Nucleus accumbens (tissue), 56 donors: ENCODE data around the gene SENP3.
A peak's percentile ranks its signal among the peaks of the same experiment; 100 is the strongest.

Experiments used
- DNase-seq, 56 donors: peaks; one replicate each; lab custom pipeline; 2025; lab: John Stamatoyannopoulos, UW

SENP3 gene

GRCh38 chr17:7575481-7575883, 13.8 kb downstream of the SENP3 start:
- no peak for DNase-seq

DNA sequence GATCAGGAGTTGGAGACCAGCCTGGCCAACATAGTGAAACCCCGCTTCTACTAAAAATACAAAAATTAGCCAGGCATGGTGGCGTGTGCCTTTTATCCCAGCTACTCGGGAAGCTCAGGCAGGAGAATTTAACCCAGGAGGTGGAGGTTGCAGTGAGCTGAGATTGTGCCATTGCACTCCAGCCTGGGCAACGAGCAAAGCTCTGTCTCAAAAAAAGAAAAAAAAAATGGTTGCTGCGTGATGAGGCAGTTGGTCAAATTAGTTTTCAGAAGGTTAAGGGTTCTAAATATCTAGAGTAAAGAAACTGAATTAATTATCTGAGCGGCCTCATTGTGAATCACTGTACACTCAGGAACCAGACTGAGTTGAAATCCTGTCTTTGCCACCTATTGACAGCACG, 14.2 kb downstream of the SENP3 start:
- DNase-seq, result no peak

DNA sequence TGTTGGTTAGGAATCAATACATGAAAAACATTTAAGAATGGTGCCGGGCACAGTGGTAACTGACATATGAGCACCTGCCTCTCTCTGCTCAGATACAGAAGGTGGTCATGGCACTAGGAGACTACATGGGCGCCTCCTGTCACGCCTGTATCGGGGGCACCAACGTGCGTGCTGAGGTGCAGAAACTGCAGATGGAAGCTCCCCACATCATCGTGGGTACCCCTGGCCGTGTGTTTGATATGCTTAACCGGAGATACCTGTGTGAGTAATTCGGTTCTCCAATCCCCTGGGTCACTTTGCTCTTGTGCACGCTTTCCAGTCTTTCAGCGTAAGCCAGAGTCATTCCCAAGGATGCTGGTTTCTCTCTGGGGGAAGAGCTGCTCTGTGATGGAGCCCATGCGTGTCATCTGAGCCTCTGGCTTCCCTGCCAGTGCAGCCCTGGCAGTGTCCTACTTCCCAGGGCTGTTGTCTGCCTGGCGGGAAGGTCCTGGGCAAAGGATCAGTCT, 14.8 kb downstream of the SENP3 start:
- no peak for DNase-seq

DNA sequence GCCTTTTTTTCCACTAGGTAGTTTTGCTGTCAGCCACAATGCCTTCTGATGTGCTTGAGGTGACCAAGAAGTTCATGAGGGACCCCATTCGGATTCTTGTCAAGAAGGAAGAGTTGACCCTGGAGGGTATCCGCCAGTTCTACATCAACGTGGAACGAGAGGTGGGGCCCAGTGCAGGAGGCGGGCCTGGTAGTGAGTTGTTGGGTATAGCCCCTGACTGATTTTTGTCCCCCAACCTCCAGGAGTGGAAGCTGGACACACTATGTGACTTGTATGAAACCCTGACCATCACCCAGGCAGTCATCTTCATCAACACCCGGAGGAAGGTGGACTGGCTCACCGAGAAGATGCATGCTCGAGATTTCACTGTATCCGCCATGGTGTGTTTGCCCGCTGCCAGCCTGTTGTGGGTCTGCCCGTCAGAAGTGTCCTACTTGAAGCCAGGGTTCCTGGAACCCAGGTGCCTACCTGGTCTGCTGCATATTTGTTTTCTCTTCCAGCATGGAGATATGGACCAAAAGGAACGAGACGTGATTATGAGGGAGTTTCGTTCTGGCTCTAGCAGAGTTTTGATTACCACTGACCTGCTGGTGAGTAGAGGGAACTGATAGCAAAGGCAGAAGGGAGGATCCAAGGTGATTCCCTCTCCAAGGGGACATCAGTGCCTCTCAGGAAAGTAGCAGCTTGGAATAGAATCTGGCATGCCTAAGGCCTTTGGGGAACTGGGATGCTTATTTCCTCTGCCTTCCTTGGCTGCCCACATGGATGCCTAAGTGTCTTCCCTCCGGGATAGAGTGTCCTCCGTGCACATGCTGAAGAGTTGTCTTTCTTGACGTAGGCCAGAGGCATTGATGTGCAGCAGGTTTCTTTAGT, 15.8 kb downstream of the SENP3 start:
- no peak for DNase-seq

DNA sequence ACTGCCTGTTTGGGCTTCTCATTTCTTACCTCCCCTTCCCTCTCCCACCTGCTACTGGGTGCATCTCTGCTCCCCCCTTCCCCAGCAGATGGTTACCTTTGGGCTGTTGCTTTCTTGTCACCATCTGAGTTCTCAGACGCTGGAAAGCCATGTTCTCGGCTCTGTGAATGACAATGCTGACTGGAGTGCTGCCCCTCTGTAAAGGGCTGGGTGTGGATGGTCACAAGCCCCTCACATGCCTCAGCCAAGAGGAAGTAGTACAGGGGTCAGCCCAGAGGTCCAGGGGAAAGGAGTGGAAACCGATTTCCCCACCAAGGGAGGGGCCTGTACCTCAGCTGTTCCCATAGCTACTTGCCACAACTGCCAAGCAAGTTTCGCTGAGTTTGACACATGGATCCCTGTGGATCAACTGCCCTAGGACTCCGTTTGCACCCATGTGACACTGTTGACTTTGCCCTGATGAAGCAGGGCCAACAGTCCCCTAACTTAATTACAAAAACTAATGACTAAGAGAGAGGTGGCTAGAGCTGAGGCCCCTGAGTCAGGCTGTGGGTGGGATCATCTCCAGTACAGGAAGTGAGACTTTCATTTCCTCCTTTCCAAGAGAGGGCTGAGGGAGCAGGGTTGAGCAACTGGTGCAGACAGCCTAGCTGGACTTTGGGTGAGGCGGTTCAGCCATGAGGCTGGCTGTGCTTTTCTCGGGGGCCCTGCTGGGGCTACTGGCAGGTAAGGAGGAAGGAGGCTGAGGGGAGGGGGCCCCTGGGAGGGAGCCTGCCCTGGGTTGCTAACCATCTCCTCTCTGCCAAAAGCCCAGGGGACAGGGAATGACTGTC, 17.5 kb downstream of the SENP3 start, which contains the start of gene CD68:
TSS of gene CD68 (plus strand) at position 638 of the 833 bp plus-strand sequence. CDS start at position 678, 40 bp downstream.
- peak in 20 of 56 donors; percentile 26 to 75 (median 46) for DNase-seq

DNA sequence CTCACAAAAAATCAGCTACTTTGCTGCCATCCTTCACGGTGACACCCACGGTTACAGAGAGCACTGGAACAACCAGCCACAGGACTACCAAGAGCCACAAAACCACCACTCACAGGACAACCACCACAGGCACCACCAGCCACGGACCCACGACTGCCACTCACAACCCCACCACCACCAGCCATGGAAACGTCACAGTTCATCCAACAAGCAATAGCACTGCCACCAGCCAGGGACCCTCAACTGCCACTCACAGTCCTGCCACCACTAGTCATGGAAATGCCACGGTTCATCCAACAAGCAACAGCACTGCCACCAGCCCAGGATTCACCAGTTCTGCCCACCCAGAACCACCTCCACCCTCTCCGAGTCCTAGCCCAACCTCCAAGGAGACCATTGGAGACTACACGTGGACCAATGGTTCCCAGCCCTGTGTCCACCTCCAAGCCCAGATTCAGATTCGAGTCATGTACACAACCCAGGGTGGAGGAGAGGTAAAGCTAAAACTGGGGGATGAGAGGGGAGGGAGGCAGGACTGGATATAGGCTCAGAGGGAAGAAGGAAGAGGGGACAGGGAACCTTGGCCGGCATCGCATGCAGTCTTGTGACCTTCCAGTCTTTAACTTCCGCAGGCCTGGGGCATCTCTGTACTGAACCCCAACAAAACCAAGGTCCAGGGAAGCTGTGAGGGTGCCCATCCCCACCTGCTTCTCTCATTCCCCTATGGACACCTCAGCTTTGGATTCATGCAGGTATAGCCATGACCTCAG, 18.3 kb downstream of the SENP3 start:
- no peak for DNase-seq

DNA sequence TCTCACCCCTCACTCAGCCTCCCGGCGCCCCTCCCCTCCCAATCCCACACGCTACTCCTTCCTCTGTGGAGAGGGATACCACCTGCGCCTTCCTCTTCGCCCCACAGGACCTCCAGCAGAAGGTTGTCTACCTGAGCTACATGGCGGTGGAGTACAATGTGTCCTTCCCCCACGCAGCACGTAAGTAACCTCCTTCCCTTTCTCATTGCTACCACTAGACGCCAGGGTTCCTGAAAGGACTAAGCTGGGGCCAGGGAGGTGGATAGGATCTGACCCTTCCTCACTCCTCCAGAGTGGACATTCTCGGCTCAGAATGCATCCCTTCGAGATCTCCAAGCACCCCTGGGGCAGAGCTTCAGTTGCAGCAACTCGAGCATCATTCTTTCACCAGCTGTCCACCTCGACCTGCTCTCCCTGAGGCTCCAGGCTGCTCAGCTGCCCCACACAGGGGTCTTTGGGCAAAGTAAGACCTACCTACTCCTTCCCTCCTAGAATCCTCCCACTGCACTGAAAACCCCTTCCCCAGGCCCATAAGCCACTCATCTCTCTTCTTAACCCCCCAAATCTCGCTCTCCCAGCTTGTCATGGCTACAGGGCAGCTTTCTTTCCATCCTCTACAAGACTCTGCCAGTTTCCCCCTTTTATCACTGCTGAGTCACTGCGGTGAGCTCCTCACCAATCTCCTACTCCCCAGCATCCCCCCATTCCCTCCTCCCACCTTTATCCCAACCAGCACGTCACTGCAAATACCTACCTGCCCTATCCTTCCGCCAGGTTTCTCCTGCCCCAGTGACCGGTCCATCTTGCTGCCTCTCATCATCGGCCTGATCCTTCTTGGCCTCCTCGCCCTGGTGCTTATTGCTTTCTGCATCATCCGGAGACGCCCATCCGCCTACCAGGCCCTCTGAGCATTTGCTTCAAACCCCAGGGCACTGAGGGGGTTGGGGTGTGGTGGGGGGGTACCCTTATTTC, 19.2 kb downstream of the SENP3 start:
- peak in 1 of 56 donors; percentile 12 for DNase-seq

DNA sequence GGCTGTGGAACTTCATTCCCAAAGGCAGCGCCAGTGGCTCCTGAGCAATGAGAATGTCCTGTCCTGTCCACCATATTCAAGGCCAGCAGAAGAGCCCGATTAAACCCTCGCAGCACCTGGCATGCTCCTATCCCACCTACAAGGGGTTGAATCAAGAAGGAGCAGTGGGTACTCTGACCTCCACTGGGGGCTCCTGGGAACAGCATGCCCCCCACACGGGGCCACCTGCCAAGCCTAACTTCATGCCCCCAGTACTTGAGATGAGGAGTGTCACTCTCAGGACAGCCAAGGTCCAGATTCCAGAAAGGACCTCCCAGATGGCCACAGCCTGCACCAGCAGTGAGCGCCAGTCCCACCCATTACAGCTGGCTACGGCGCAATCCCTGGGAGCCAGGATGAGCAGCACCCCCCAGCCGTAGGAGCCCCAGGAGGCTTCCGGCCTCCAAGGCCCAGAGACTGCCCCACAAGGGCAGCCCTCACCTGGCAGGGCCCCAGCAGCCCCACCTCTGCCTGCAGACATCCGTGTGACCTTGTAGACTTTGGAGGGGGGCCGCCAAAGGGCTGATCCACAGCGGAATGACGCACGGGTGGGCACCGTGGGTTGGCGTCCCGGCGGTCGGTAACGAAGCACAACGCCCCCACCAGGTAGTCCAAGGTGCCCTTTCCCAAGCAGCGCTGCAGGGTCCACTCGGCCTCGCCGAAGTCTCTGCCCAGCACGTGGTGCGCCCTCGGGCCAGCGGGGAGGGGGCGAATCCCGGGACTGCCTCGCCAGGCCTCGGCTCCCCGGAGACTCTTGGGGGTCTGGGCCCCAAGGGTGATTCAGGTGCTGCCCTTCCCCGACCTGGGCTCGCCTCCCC, 20.9 kb downstream of the SENP3 start:
- DNase-seq, result peak in 3 of 56 donors; percentile 45 to 63 (median 57)

DNA sequence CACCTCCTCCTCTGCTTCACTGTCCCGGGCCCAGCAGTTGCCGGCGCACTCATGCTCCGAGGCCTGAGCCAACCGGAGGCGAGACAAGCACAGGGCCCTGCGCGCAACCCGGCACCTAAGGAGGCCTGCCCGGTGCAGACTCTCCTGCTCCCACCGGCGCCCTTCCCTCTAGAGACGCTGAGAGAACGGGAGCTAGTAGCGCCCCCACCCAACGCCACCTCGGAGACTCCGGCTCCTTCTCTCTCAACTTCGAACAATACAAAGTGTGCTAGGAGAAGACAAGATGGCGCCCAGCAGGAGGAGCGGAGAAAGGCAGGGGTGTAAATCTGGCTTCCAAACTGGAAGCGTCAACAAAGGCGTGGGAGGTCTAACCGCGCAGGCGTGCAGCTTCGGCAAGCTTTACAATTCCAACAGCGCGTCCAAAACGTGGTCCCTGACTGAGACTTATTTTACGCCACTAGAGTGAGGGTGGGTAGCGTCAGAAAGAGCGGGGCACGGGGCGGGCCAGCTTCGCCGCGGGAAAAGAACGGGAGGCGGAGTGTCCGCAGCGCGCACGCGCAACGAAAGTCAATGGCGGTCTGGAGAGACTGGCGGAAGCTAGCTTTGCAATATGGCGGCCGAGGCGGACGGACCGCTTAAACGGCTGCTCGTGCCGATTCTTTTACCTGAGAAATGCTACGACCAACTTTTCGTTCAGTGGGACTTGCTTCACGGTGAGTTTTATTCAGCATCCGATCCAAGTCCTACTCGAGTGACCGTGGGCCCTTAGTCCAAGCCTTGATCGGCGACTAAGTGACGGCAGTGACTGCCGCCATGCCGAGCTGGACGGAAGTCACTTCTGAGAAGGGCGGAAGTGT, 21.8 kb downstream of the SENP3 start, which contains the start of gene MPDU1:
TSS of gene MPDU1 (plus strand) at position 600 of the 857 bp plus-strand sequence. CDS start at position 611, 11 bp downstream.
- peak; percentile 66 to 100 (median 95) for DNase-seq

DNA sequence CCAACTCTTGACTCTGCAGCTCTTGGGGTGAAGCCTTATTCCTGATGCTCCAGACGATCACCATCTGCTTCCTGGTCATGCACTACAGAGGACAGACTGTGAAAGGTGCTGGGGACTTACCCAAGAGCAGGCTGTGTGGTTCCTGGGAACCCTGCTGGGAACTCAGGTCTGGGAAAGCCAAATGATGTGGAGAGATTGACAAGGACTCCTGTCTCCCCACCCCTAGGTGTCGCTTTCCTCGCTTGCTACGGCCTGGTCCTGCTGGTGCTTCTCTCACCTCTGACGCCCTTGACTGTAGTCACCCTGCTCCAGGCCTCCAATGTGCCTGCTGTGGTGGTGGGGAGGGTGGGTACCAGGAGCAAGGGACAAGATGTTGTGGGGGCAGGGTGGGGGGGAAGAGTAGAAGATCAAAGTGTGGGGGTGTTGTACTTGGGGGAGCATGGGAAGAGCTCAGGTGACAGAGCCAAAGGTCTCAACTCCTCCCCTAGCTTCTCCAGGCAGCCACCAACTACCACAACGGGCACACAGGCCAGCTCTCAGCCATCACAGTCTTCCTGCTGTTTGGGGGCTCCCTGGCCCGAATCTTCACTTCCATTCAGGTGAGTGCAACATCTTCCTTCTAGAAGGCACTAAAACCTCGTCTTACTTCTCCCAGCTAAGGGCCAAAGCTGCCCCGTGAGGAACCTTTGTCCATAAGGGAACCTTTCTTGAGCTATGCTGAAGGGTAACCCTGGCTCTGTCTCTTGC, 25.1 kb downstream of the SENP3 start:
- DNase-seq, result no peak

GRCh38 chr17:7587420-7588151, 25.9 kb downstream of the SENP3 start:
- peak in 3 of 56 donors; percentile 18 to 23 (median 23) for DNase-seq

- DNase-seq, result peak in 1 of 56 donors; percentile 38
Measured at GRCh38 chr17:7588553-7589203, 27.0 kb downstream of the SENP3 start.

DNA sequence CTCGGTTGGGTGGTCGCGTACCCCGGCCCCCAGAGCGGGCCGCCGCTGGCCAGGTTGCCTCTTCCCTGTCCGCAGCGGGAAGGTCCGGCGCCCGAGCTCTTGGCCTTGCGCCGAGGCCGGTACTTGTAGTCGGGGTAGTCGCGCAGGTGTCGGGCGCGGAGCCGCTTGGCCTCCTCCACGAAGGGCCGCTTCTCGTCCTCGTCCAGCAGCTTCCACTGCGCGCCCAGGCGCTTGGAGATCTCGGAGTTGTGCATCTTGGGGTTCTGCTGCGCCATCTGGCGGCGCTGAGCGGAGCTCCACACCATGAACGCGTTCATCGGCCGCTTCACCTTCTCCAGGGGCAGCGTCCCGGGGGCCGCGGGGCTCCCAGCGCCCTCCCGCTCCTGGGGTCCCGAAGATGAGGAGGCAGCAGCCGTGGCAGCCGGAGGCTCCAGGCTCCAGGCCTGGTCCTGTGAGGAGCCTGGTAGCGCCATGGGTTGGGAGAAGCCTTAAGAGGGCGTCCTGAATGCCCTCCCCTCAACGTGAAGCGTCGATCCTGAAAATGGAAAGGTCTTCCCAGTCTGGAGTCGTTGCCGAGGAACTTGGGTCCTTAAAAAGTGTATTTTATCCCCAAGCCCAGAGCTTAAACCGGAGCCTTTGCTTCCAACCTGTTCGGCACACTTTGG, 27.6 kb downstream of the SENP3 start:
- DNase-seq, result peak in 53 of 56 donors; percentile 29 to 92 (median 67)

GRCh38 chr17:7589891-7590691, 28.4 kb downstream of the SENP3 start, which contains the start of gene SOX15:
TSS of gene SOX15 (minus strand) at chr17:7590094. CDS start at chr17:7589676, 418 bp downstream.
- DNase-seq, result no peak
